SH-SY5Y (cell line): ENCODE data around the gene BOD1L2.

ENCODE experiments used
- GATA2 ChIP-seq: IDR thresholded peaks from 2 replicates; pipeline ENCODE4 v1.6.1; 2011; ENCODE audit warnings: mild to moderate bottlenecking, low read depth, low read length
- GATA3 ChIP-seq: IDR thresholded peaks from 2 replicates; pipeline ENCODE4 v1.6.1; 2011; ENCODE audit warnings: low read depth, mild to moderate bottlenecking, low read length, moderate library complexity

DNA sequence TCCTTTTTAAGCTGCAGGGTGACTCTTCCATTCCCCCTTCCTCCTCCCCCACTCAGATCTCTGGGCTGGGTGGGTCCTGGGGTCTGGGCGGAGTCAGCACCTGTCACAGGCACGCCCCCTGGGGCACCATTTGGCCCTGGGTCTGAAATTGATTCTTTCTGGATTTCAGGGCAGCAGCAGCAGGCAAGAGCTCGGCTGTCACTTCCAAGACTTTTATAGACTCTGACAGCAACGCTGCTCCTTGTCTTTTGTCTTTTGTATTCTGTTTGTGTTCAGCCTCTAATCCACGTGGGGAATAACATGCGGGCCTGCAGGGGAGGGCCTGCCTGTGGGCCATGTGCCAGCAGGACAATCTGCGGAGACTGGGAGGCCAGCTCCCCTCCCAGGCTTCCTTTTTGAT, 3.9 kb downstream of the BOD1L2 start:
- TF ChIP-seq GATA2 (no peak), GATA3 (no peak)
